Cortex of kidney (tissue), 1 donor: ENCODE measurements around the gene TNFRSF1A.

Source experiments
- DNase-seq: peaks from one replicate; lab custom pipeline; 2025; lab: John Stamatoyannopoulos, UW

The TNFRSF1A gene

GRCh38 chr12:6341417-6342139, at the start of gene TNFRSF1A:
TNFRSF1A (minus strand) TSS chr12:6342076; CDS start chr12:6341814, 262 bp downstream.
- DNase-seq = no peak

GRCh38 chr12:6391013-6391412, 49.1 kb upstream of the TNFRSF1A start:
- no peak for DNase-seq

GRCh38 chr12:6390084-6390799, 48.4 kb upstream of the TNFRSF1A start:
- no peak for DNase-seq

- no peak for DNase-seq
Observed at GRCh38 chr12:6387541-6387940, 45.7 kb upstream of the TNFRSF1A start.

GRCh38 chr12:6386491-6386890, 44.6 kb upstream of the TNFRSF1A start:
- no peak for DNase-seq

GRCh38 chr12:6386038-6386437, 44.2 kb upstream of the TNFRSF1A start:
- DNase-seq = no peak

- DNase-seq = no peak
Observed at GRCh38 chr12:6384499-6385436, 42.9 kb upstream of the TNFRSF1A start.

GRCh38 chr12:6383572-6384498, 42.0 kb upstream of the TNFRSF1A start, which contains the start of gene LTBR:
LTBR (plus strand) TSS chr12:6384162; CDS start chr12:6384359, 197 bp downstream.
- peak; percentile 86 for DNase-seq

- no peak for DNase-seq
Observed at GRCh38 chr12:6382982-6383381, 41.1 kb upstream of the TNFRSF1A start.

- DNase-seq = no peak
Observed at GRCh38 chr12:6382371-6382770, 40.5 kb upstream of the TNFRSF1A start.

GRCh38 chr12:6380141-6381121, 38.6 kb upstream of the TNFRSF1A start:
- DNase-seq = no peak

- DNase-seq = no peak
Observed at GRCh38 chr12:6378709-6379472, 37.0 kb upstream of the TNFRSF1A start.

- no peak for DNase-seq
Observed at GRCh38 chr12:6377667-6377994, 35.8 kb upstream of the TNFRSF1A start.

GRCh38 chr12:6376870-6377666, 35.2 kb upstream of the TNFRSF1A start:
- no peak for DNase-seq

- DNase-seq = no peak
Observed at GRCh38 chr12:6376079-6376869, 34.4 kb upstream of the TNFRSF1A start.

GRCh38 chr12:6375269-6376078, 33.6 kb upstream of the TNFRSF1A start, which contains the start of gene SCNN1A:
SCNN1A (minus strand) TSS chr12:6375563; CDS start chr12:6374783, 780 bp downstream.
- peak; percentile 50 for DNase-seq

- DNase-seq = no peak
Observed at GRCh38 chr12:6374786-6375160, 32.9 kb upstream of the TNFRSF1A start.
